ENCODE results near the gene OLA1.
A peak's percentile ranks its signal among the peaks of the same experiment; 100 is the strongest.

The OLA1 gene

DNA sequence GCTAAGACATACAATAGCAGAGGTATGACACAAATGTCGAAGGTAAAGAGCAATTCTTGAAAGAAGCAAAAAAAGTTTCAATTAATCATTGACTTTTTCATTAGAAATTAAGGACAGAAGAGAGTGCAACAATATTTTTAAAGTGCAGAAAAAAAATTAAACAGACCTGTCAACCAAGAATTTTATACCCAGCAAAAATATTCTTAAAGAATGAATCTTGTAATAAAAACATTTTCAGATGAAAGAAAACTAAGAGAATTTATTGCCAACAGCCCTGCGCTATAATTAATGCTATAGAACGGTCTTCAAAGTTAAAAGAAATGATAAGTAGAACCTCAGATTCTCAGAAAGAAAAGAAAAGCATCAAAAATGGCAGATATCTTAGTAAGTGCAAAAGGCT is 79.0 kb downstream of the OLA1 start:
- DNase-seq (ENCODE audit: low read depth), result no peak
- TF ChIP-seq, protein P1, sequence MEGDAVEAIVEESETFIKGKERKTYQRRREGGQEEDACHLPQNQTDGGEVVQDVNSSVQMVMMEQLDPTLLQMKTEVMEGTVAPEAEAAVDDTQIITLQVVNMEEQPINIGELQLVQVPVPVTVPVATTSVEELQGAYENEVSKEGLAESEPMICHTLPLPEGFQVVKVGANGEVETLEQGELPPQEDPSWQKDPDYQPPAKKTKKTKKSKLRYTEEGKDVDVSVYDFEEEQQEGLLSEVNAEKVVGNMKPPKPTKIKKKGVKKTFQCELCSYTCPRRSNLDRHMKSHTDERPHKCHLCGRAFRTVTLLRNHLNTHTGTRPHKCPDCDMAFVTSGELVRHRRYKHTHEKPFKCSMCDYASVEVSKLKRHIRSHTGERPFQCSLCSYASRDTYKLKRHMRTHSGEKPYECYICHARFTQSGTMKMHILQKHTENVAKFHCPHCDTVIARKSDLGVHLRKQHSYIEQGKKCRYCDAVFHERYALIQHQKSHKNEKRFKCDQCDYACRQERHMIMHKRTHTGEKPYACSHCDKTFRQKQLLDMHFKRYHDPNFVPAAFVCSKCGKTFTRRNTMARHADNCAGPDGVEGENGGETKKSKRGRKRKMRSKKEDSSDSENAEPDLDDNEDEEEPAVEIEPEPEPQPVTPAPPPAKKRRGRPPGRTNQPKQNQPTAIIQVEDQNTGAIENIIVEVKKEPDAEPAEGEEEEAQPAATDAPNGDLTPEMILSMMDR (conservative IDR thresholded peaks at IDR 0.05; ENCODE audit: control insufficient read depth, insufficient read depth, low read depth, low read length), result no peak
- no peak overlapping the region for H3K4me3 ChIP-seq (ENCODE audit: control insufficient read depth, low read depth, low read length)

DNA sequence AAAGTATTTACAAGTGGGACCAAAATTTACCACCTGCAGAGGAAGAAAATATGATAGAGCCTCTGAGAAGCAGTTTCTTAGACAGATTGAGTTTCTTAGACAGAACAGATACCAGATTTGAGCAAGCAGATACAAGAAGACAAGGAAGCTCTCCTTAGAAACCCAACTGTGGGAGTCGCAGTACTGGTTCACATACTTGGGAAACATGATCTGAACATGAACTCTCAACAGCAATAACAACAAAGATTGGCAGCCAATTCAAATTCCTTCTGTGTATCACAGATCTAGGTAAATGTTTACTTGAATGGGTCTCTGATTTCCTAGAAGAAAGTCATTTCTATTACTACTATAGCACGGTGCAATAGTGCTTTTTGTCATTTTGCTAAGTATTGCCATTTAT is 82.1 kb downstream of the OLA1 start:
- TF ChIP-seq, protein P1 (conservative IDR thresholded peaks at IDR 0.05; ENCODE audit: control insufficient read depth, insufficient read depth, low read depth, low read length), result no peak
- DNase-seq (ENCODE audit: low read depth), result no peak
- no peak overlapping the region for H3K4me3 ChIP-seq (ENCODE audit: control insufficient read depth, low read depth, low read length)

GRCh38 chr2:174161490-174161889 is 86.8 kb downstream of the OLA1 start:
- no peak for DNase-seq (ENCODE audit: low read depth)
- H3K4me3 ChIP-seq (ENCODE audit: control insufficient read depth, low read depth, low read length), result no peak overlapping the region
- TF ChIP-seq, protein P1 (conservative IDR thresholded peaks at IDR 0.05; ENCODE audit: control insufficient read depth, insufficient read depth, low read depth, low read length), result no peak

- H3K4me3 ChIP-seq (ENCODE audit: control insufficient read depth, low read depth, low read length), result no peak overlapping the region
- TF ChIP-seq, protein P1 (conservative IDR thresholded peaks at IDR 0.05; ENCODE audit: control insufficient read depth, insufficient read depth, low read depth, low read length), result peak; percentile 67
- DNase-seq (ENCODE audit: low read depth), result peak; percentile 60
Measured at GRCh38 chr2:174158003-174158402, 90.3 kb downstream of the OLA1 start.

DNA sequence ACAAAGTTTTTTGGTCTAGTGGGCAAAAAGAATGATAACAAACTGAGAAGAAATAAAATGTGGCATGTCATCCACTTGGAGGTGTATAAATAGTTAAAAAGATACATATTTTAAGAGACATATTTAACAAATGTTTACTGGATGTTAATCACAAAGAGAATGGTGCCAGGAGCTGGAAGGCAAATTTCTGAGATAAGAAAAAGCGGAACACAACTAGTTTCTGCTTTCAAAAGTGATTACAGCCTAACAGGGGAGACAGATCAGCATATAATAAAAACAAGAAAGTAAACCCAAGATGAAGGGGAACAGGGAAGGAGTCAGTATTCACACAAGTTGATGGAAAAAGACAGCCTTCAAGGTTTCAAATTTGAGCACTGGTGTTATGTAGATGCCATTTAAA is 91.3 kb downstream of the OLA1 start:
- no peak for DNase-seq (ENCODE audit: low read depth)
- no peak overlapping the region for H3K4me3 ChIP-seq (ENCODE audit: control insufficient read depth, low read depth, low read length)
- TF ChIP-seq, protein P1 (conservative IDR thresholded peaks at IDR 0.05; ENCODE audit: control insufficient read depth, insufficient read depth, low read depth, low read length), result no peak

- DNase-seq (ENCODE audit: low read depth), result peak; percentile 83
- TF ChIP-seq, protein P1 (conservative IDR thresholded peaks at IDR 0.05; ENCODE audit: control insufficient read depth, insufficient read depth, low read depth, low read length), result no peak
- H3K4me3 ChIP-seq (ENCODE audit: control insufficient read depth, low read depth, low read length), result no peak overlapping the region
Measured at GRCh38 chr2:174153757-174154680, 94.3 kb downstream of the OLA1 start.
